Keratinocyte (primary cell): ENCODE data around the gene XIRP1.

ENCODE experiments used
- CTCF ChIP-seq, 3 experiments: IDR thresholded peaks in 1 of 3; conservative IDR thresholded peaks in 1 of 3; optimal IDR thresholded peaks in 1 of 3; 2 replicates in 2 of 3; 3 replicates in 1 of 3; pipeline versions ENCODE3 to v1.5.1; 2011; ENCODE audit warnings: low read length in 3 of 3, mild to moderate bottlenecking in 3 of 3, moderate library complexity in 2 of 3, control low read depth in 1 of 3, inconsistent platforms in 1 of 3; ENCODE audit not compliant: insufficient read depth in 2 of 3; ENCODE audit errors: extremely low read depth in 1 of 3
- EZH2 ChIP-seq: IDR thresholded peaks from one replicate; pipeline ENCODE4 v1.6.1; 2012; ENCODE audit warnings: inconsistent platforms, mild to moderate bottlenecking, low read length, moderate library complexity

- no peak for TF ChIP-seq CTCF (optimal IDR thresholded peaks at IDR 0.05 in 1 of 3, IDR thresholded peaks at IDR 0.05 in 1 of 3, conservative IDR thresholded peaks at IDR 0.05 in 1 of 3; ENCODE audit: extremely low read depth in 1 of 3, insufficient read depth in 2 of 3, low read length in 3 of 3)
- no peak for TF ChIP-seq EZH2
Measured at GRCh38 chr3:39222939-39223338, 30.5 kb upstream of the XIRP1 start.
